SU-DHL-6 (cell line): Measurements from ENCODE around the gene SLC16A4.

Experiments
- H2AFZ ChIP-seq: fragments of 200-600 bp; sonication (generic); 2 replicates; pipeline ENCODE4 v1.6.1; 2014; ENCODE audit warnings: low read depth, mild to moderate bottlenecking, moderate library complexity, mixed read lengths, antibody characterized with exemption, low read length; ENCODE audit not compliant: severe bottlenecking
- H3F3A ChIP-seq: fragments of 200-600 bp; shearing (Covaris generic); 2 replicates; pipeline ENCODE4 v1.6.0; 2016; ENCODE audit warnings: antibody characterized with exemption, mild to moderate bottlenecking; ENCODE audit not compliant: insufficient read depth
- H3K27ac ChIP-seq: fragments of 200-600 bp; sonication (generic); 2 replicates; pipeline ENCODE4 v1.5.1; 2016; ENCODE audit warnings: low read depth, mild to moderate bottlenecking, low read length, moderate library complexity, mixed read lengths
- H3K27me3 ChIP-seq: fragments of 200-600 bp; sonication (generic), shearing (Covaris generic); 2 replicates; pipeline ENCODE4 v1.6.0; 2014; ENCODE audit warnings: mild to moderate bottlenecking, low read length
- H3K36me3 ChIP-seq: fragments of 200-600 bp; sonication (generic); 2 replicates; pipeline ENCODE4 v1.6.1; 2014; ENCODE audit warnings: mild to moderate bottlenecking, low read length, mixed read lengths
- H3K4me2 ChIP-seq: fragments of 300-600, 200-600 bp; shearing (Covaris generic), sonication (generic); 2 replicates; pipeline ENCODE4 v1.6.0; 2014; ENCODE audit warnings: low read length, low read depth, mild to moderate bottlenecking; ENCODE audit not compliant: poor library complexity, severe bottlenecking
- H3K4me3 ChIP-seq: fragments of 200-600 bp; sonication (generic); 2 replicates; pipeline ENCODE4 v1.5.1; 2014; ENCODE audit warnings: antibody characterized with exemption, low read length, mild to moderate bottlenecking, mixed read lengths; ENCODE audit not compliant: insufficient read depth, poor library complexity, severe bottlenecking
- H3K79me2 ChIP-seq: fragments of 200-600 bp; sonication (generic); 2 replicates; pipeline ENCODE4 v1.6.1; 2014; ENCODE audit warnings: mild to moderate bottlenecking, low read length, moderate library complexity; ENCODE audit not compliant: insufficient read depth
- H3K9ac ChIP-seq: fragments of 200-600 bp; sonication (generic); 2 replicates; pipeline ENCODE4 v1.7.0; 2014; ENCODE audit warnings: mild to moderate bottlenecking, low read length
- H3K9me2 ChIP-seq: fragments of 200-600 bp; sonication (generic); replicated peaks from 2 replicates; pipeline ENCODE4 v1.6.1; 2014; ENCODE audit warnings: low read length; ENCODE audit not compliant: insufficient read depth
- H3K9me3 ChIP-seq: fragments of 200-600 bp; sonication (generic); 2 replicates; pipeline ENCODE4 v1.6.1; 2014; ENCODE audit warnings: low read length, mixed read lengths; ENCODE audit not compliant: insufficient read depth
- H4K20me1 ChIP-seq: fragments of 200-600 bp; sonication (generic); 2 replicates; pipeline ENCODE4 v1.6.1; 2014; ENCODE audit warnings: low read depth, mild to moderate bottlenecking, antibody characterized with exemption, low read length, moderate library complexity, mixed read lengths
- CTCF ChIP-seq: fragments of 200-600 bp; sonication (generic); IDR thresholded peaks from one replicate; pipeline ENCODE4 v1.5.1; 2017; ENCODE audit warnings: antibody characterized with exemption, mild to moderate bottlenecking, low read length, moderate library complexity; ENCODE audit not compliant: insufficient read depth, poor library complexity, severe bottlenecking
- EZH2phosphoT487 ChIP-seq: fragments of 200-600 bp; sonication (generic), shearing (Covaris generic); conservative IDR thresholded peaks from 2 replicates; pipeline ENCODE4 v1.6.1; 2018; ENCODE audit warnings: mild to moderate bottlenecking, antibody characterized with exemption, low read length, moderate library complexity, mixed read lengths

The SLC16A4 gene

GRCh38 chr1:110430901-110431300, 40.1 kb upstream of the SLC16A4 start:
- no peaks in the 10 kb centered on the region for H3K9me3 ChIP-seq
- no peaks in the 10 kb centered on the region for H3K36me3 ChIP-seq
- no peaks in the 10 kb centered on the region for H3F3A ChIP-seq
- H3K9me2 ChIP-seq = no peaks in the 10 kb centered on the region
- TF ChIP-seq EZH2phosphoT487 (no peak), CTCF (no peak)
- H3K9ac ChIP-seq = no peak overlapping the region
- no peaks in the 10 kb centered on the region for H3K79me2 ChIP-seq
- H3K4me2 ChIP-seq = no peak overlapping the region
- H2AFZ ChIP-seq = no peak overlapping the region
- no peaks in the 10 kb centered on the region for H3K27me3 ChIP-seq
- H4K20me1 ChIP-seq = no peaks in the 10 kb centered on the region
- no peak overlapping the region for H3K4me3 ChIP-seq
- H3K27ac ChIP-seq = no peak overlapping the region

DNA sequence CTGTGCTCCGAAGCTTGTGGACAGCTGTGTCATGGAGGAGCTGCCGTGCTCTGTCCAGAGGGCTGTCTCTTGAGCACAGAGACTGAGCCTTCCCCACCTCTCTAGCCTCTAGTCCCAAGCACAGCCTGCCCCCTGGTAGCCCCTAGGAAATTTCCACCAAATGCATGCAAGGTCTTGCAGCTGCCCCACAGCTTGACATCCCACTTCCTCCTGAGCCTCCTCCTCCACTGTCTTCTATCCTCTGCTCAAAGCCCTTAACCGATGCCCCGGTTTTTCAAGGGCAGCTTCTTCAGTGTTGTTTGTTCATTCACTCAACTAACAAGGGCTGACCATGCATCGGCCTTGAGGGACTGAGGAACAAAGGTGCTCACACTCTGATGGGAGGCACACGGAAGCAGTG, 39.5 kb upstream of the SLC16A4 start:
- Histone ChIP-seq H3K79me2 (no peaks in the 10 kb centered on the region), H3K9me2 (no peaks in the 10 kb centered on the region), H3K9ac (no peak overlapping the region), H3K36me3 (no peaks in the 10 kb centered on the region), H4K20me1 (no peaks in the 10 kb centered on the region), H3K27me3 (no peaks in the 10 kb centered on the region), H3K9me3 (no peaks in the 10 kb centered on the region), H3K4me3 (no peak overlapping the region), H3F3A (no peaks in the 10 kb centered on the region), H3K27ac (no peak overlapping the region), H3K4me2 (no peak overlapping the region), H2AFZ (no peak overlapping the region)
- no peak for TF ChIP-seq EZH2phosphoT487
- no peak for TF ChIP-seq CTCF

DNA sequence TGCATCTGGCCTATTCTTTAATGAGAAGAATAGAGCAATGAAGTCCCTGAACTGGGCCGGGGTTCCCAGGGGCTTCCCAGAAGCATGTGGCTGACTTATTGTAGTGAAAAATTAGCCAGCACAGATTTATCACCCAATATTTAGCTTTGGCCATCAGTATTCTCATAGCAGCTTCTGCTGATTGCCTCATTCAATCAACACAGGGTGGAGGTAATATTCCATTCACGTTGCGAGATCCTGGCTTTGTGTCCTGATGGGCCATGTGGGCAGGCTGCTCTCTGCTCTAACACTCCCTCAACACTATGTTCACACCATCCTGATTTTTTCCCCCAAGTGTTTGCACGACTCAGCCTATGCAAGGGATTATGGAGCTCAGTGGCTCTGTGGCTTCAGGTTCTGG, 38.1 kb upstream of the SLC16A4 start:
- H4K20me1 ChIP-seq = no peaks in the 10 kb centered on the region
- no peak for TF ChIP-seq EZH2phosphoT487
- no peak for TF ChIP-seq CTCF

More for the DNA sequence above, 38.1 kb upstream of the SLC16A4 start:
- no peak overlapping the region for H3K9ac ChIP-seq
- no peaks in the 10 kb centered on the region for H3K9me2 ChIP-seq
- no peaks in the 10 kb centered on the region for H3K9me3 ChIP-seq
- no peaks in the 10 kb centered on the region for H3K79me2 ChIP-seq
- no peaks in the 10 kb centered on the region for H3F3A ChIP-seq
- H3K4me2 ChIP-seq = no peak overlapping the region
- H3K27ac ChIP-seq = no peak overlapping the region
- H3K27me3 ChIP-seq = no peaks in the 10 kb centered on the region
- H3K36me3 ChIP-seq = no peaks in the 10 kb centered on the region
- no peak overlapping the region for H3K4me3 ChIP-seq
- H2AFZ ChIP-seq = no peak overlapping the region
